Keratinocyte (primary cell): ENCODE results near the gene NR1H2. TPM values are rescaled to one million over a fixed set of nuclear protein-coding genes. Genes with fewer than 3 reads are reported as not detected.

ENCODE experiments used
- DNase-seq: peaks from one replicate; pipeline ENCODE4 v3.0.0-alpha.2; 2011; ENCODE audit warnings: low read depth, missing footprints, low spot score
- FAIRE-seq: peaks from 2 replicates; lab custom pipeline; 2011; peaks lifted over from hg19 to GRCh38; lab: Jason Lieb, UNC
- H2AFZ ChIP-seq: 2 replicates; pipeline ENCODE4 v1.6.0; 2012; ENCODE audit warnings: low read length, control low read depth, inconsistent platforms; ENCODE audit not compliant: control insufficient read depth
- H3K27ac ChIP-seq: 2 replicates; pipeline ENCODE4 v1.5.1; 2011; ENCODE audit warnings: low read length; ENCODE audit not compliant: control insufficient read depth, insufficient read depth
- H3K27me3 ChIP-seq: 3 replicates; pipeline ENCODE4 v1.6.0; 2011; ENCODE audit warnings: low read length; ENCODE audit not compliant: control insufficient read depth, insufficient read depth; ENCODE audit errors: extremely low read depth
- H3K36me3 ChIP-seq, 2 experiments: 2 replicates in 1 of 2; 3 replicates in 1 of 2; pipeline ENCODE4 v1.5.1; 2011; ENCODE audit warnings: low read length in 2 of 2, mild to moderate bottlenecking in 1 of 2; ENCODE audit not compliant: control insufficient read depth in 2 of 2, insufficient read depth in 2 of 2; ENCODE audit errors: extremely low read depth in 1 of 2
- H3K4me1 ChIP-seq: 3 replicates; pipeline ENCODE4 v1.5.1; 2011; ENCODE audit warnings: low read length; ENCODE audit not compliant: control insufficient read depth, insufficient read depth; ENCODE audit errors: extremely low read depth
- H3K4me2 ChIP-seq: 3 replicates; pipeline ENCODE4 v1.6.0; 2011; ENCODE audit warnings: low read depth, low read length; ENCODE audit not compliant: control insufficient read depth, insufficient read depth; ENCODE audit errors: extremely low read depth
- H3K4me3 ChIP-seq, 3 experiments: fragments of 200-600 bp in 1 of 3; sonication (generic) in 1 of 3; 2 replicates in 2 of 3; 3 replicates in 1 of 3; pipeline ENCODE4 v1.5.1; 2011 to 2016; ENCODE audit warnings: low read length in 3 of 3, mild to moderate bottlenecking in 3 of 3, control low read depth in 2 of 3, inconsistent platforms in 1 of 3, low read depth in 1 of 3, mixed read lengths in 1 of 3, mixed run types in 1 of 3, moderate library complexity in 1 of 3; ENCODE audit not compliant: control insufficient read depth in 2 of 3, insufficient read depth in 2 of 3; ENCODE audit errors: extremely low read depth in 1 of 3
- H3K79me2 ChIP-seq: 2 replicates; pipeline ENCODE4 v1.6.0; 2012; ENCODE audit warnings: low read length; ENCODE audit not compliant: control insufficient read depth, insufficient read depth
- H3K9ac ChIP-seq: 3 replicates; pipeline ENCODE4 v1.6.0; 2011; ENCODE audit warnings: low read length; ENCODE audit not compliant: control insufficient read depth, insufficient read depth; ENCODE audit errors: extremely low read depth
- H3K9me1 ChIP-seq: 3 replicates; pipeline ENCODE4 v1.6.0; 2011; ENCODE audit warnings: low read length; ENCODE audit not compliant: control insufficient read depth, insufficient read depth; ENCODE audit errors: extremely low read depth
- H3K9me3 ChIP-seq: 2 replicates; pipeline ENCODE4 v1.5.1; 2012; ENCODE audit warnings: low read depth, low read length; ENCODE audit not compliant: control insufficient read depth
- H4K20me1 ChIP-seq: 3 replicates; pipeline ENCODE4 v1.6.0; 2011; ENCODE audit warnings: low read length; ENCODE audit not compliant: control insufficient read depth, insufficient read depth; ENCODE audit errors: extremely low read depth
- EZH2 ChIP-seq: IDR thresholded peaks from one replicate; pipeline ENCODE4 v1.6.1; 2012; ENCODE audit warnings: inconsistent platforms, mild to moderate bottlenecking, low read length, moderate library complexity
- dilution Hi-C: fragments of 300-500 bp; cut with MboI; formaldehyde crosslinking; loops from one replicate; pipeline ENCODE4 v1.7.0; 2020; ENCODE audit warnings: low sequenced_read_pairs; ENCODE audit not compliant: extremely low pct_ligation_motif_present
- polyA plus RNA-seq, 5 experiments: library from polyadenylated mRNA; depleted of rRNA in 3 of 5; stranded (reverse) in 3 of 5; stranded (forward) in 1 of 5; unstranded in 1 of 5; fragments of >200 nt; gene quantifications; 1 replicate in 1 of 5; 2 replicates in 3 of 5; 3 replicates in 1 of 5; pipeline versions ENCODE4 v1.2.1 to v1.2.3, GENCODE V29; 2011 to 2012; ENCODE audit warnings: missing spikeins in 2 of 5, low read depth in 1 of 5, low replicate concordance in 1 of 5
- TF ChIP-seq, protein P1 (sequence below), 3 experiments: IDR thresholded peaks in 1 of 3; conservative IDR thresholded peaks in 1 of 3; optimal IDR thresholded peaks in 1 of 3; 2 replicates in 2 of 3; 3 replicates in 1 of 3; pipeline versions ENCODE3 to v1.5.1; 2011; ENCODE audit warnings: low read length in 3 of 3, mild to moderate bottlenecking in 3 of 3, moderate library complexity in 2 of 3, control low read depth in 1 of 3, inconsistent platforms in 1 of 3; ENCODE audit not compliant: insufficient read depth in 2 of 3; ENCODE audit errors: extremely low read depth in 1 of 3

The NR1H2 gene
- polyA plus RNA-seq, 1 donor (not counting 4 experiments of a cell fraction or from before 2014, with no cell fraction given) = 19.5 TPM

GRCh38 chr19:50380751-50381151, 4.5 kb downstream of the NR1H2 start:
- H3K4me1 ChIP-seq = peaks cover 16% of the 10 kb centered on the region
- peaks cover 2% of the 10 kb centered on the region for H3K9me1 ChIP-seq
- H3K27me3 ChIP-seq = no peaks in the 10 kb centered on the region
- H3K27ac ChIP-seq = no peak overlapping the region
- peaks cover 13% of the 10 kb centered on the region for H3K79me2 ChIP-seq
- H3K4me3 ChIP-seq = no peak overlapping the region
- peaks cover 16 to 29% of the 10 kb centered on the region in 2 experiments for H3K36me3 ChIP-seq
- FAIRE-seq = no peak
- no peak for DNase-seq
- H3K9ac ChIP-seq = no peak overlapping the region
- no peaks in the 10 kb centered on the region for H3K9me3 ChIP-seq
- H2AFZ ChIP-seq = no peak overlapping the region
- no peak overlapping the region for H3K4me2 ChIP-seq
- dilution Hi-C loops = no loop called here
- TF ChIP-seq, protein P1, sequence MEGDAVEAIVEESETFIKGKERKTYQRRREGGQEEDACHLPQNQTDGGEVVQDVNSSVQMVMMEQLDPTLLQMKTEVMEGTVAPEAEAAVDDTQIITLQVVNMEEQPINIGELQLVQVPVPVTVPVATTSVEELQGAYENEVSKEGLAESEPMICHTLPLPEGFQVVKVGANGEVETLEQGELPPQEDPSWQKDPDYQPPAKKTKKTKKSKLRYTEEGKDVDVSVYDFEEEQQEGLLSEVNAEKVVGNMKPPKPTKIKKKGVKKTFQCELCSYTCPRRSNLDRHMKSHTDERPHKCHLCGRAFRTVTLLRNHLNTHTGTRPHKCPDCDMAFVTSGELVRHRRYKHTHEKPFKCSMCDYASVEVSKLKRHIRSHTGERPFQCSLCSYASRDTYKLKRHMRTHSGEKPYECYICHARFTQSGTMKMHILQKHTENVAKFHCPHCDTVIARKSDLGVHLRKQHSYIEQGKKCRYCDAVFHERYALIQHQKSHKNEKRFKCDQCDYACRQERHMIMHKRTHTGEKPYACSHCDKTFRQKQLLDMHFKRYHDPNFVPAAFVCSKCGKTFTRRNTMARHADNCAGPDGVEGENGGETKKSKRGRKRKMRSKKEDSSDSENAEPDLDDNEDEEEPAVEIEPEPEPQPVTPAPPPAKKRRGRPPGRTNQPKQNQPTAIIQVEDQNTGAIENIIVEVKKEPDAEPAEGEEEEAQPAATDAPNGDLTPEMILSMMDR (optimal IDR thresholded peaks at IDR 0.05 in 1 of 3, IDR thresholded peaks at IDR 0.05 in 1 of 3, conservative IDR thresholded peaks at IDR 0.05 in 1 of 3; ENCODE audit: extremely low read depth in 1 of 3, insufficient read depth in 2 of 3, low read length in 3 of 3) = no peak
- no peak for TF ChIP-seq EZH2
- H4K20me1 ChIP-seq = no peaks in the 10 kb centered on the region

GRCh38 chr19:50381881-50382729, 5.8 kb downstream of the NR1H2 start:
- Histone ChIP-seq H3K9me1 (peaks cover 2% of the 10 kb centered on the region), H3K9me3 (no peaks in the 10 kb centered on the region), H3K36me3 (peaks cover 25 to 31% of the 10 kb centered on the region in 2 experiments), H3K79me2 (peaks cover 22% of the 10 kb centered on the region), H3K9ac (no peak overlapping the region), H3K4me1 (peaks cover 18% of the 10 kb centered on the region), H3K4me3 (no peak overlapping the region), H4K20me1 (no peaks in the 10 kb centered on the region), H2AFZ (no peak overlapping the region), H3K27ac (no peak overlapping the region), H3K27me3 (no peaks in the 10 kb centered on the region), H3K4me2 (no peak overlapping the region)
- no peak for FAIRE-seq
- DNase-seq = no peak
- dilution Hi-C loops = no loop called here
- TF ChIP-seq, protein P1 (optimal IDR thresholded peaks at IDR 0.05 in 1 of 3, IDR thresholded peaks at IDR 0.05 in 1 of 3, conservative IDR thresholded peaks at IDR 0.05 in 1 of 3; ENCODE audit: extremely low read depth in 1 of 3, insufficient read depth in 2 of 3, low read length in 3 of 3) = no peak
- TF ChIP-seq EZH2 = no peak
